Neuronal stem cell (in vitro differentiated cells): ENCODE data around the gene PPP1R13L.

Source experiments
- DNase-seq: peaks from one replicate; pipeline ENCODE4 v3.0.0-alpha.2; 2013; ENCODE audit warnings: low spot score
- H2AFZ ChIP-seq: one replicate; pipeline ENCODE4 v1.6.1; 2013; ENCODE audit warnings: mild to moderate bottlenecking, low read length, inconsistent platforms
- H2AK5ac ChIP-seq: 2 replicates; pipeline ENCODE4 v1.6.1; 2013; ENCODE audit warnings: low read depth, mild to moderate bottlenecking, inconsistent platforms, low read length, moderate library complexity, mixed read lengths
- H2BK120ac ChIP-seq: 2 replicates; pipeline ENCODE4 v1.6.1; 2013; ENCODE audit warnings: low read depth, mild to moderate bottlenecking, inconsistent platforms, low read length, moderate library complexity, mixed read lengths
- H2BK12ac ChIP-seq: one replicate; pipeline ENCODE4 v1.6.1; 2013; ENCODE audit warnings: low read length, inconsistent platforms
- H2BK15ac ChIP-seq: 2 replicates; pipeline ENCODE4 v1.6.1; 2013; ENCODE audit warnings: mild to moderate bottlenecking, low read length, inconsistent platforms, mixed read lengths
- H2BK5ac ChIP-seq: one replicate; pipeline ENCODE4 v1.6.1; 2013; ENCODE audit warnings: inconsistent platforms, mild to moderate bottlenecking, low read length, moderate library complexity
- H3K14ac ChIP-seq: one replicate; pipeline ENCODE4 v1.6.1; 2013; ENCODE audit warnings: low read length, inconsistent platforms
- H3K18ac ChIP-seq: 2 replicates; pipeline ENCODE4 v1.6.1; 2013; ENCODE audit warnings: low read length, inconsistent platforms
- H3K23ac ChIP-seq: 2 replicates; pipeline ENCODE4 v1.6.1; 2013; ENCODE audit warnings: low read depth, mild to moderate bottlenecking, mixed read lengths, low read length, inconsistent platforms; ENCODE audit not compliant: poor library complexity
- H3K27ac ChIP-seq: replicated peaks from 3 replicates; pipeline ENCODE4 v1.5.1; 2013; ENCODE audit warnings: low read length, inconsistent platforms
- H3K27me3 ChIP-seq, 3 experiments: 2 replicates each; pipeline ENCODE4 v1.6.1; 2013; ENCODE audit warnings: low read length in 3 of 3, mild to moderate bottlenecking in 2 of 3, inconsistent platforms in 1 of 3, low read depth in 1 of 3, mixed read lengths in 1 of 3, moderate library complexity in 1 of 3; ENCODE audit not compliant: control insufficient read depth in 3 of 3, insufficient read depth in 3 of 3
- H3K36me3 ChIP-seq, 2 donors: replicated peaks in 1 of 2; 2 replicates each; pipeline ENCODE4 v1.6.1; 2013; ENCODE audit warnings: low read length in 2 of 2; ENCODE audit not compliant: control insufficient read depth in 2 of 2, insufficient read depth in 2 of 2
- H3K4ac ChIP-seq: 2 replicates; pipeline ENCODE4 v1.6.1; 2013; ENCODE audit warnings: inconsistent platforms, mild to moderate bottlenecking, low read length, moderate library complexity
- H3K4me1 ChIP-seq, 2 donors: 1 replicate in 1 of 2; 2 replicates in 1 of 2; pipeline ENCODE4 v1.6.1; 2013; ENCODE audit warnings: low read length in 2 of 2, low read depth in 1 of 2; ENCODE audit not compliant: control insufficient read depth in 2 of 2, insufficient read depth in 1 of 2
- H3K4me2 ChIP-seq: one replicate; pipeline ENCODE4 v1.6.1; 2013; ENCODE audit warnings: mild to moderate bottlenecking, low read length, inconsistent platforms; ENCODE audit not compliant: insufficient read depth, poor library complexity, severe bottlenecking
- H3K4me3 ChIP-seq, 2 donors: 2 replicates each; pipeline ENCODE4 v1.5.1; 2013; ENCODE audit warnings: low read length in 2 of 2, mild to moderate bottlenecking in 2 of 2, inconsistent platforms in 1 of 2, moderate library complexity in 1 of 2
- H3K79me1 ChIP-seq: one replicate; pipeline ENCODE4 v1.6.1; 2013; ENCODE audit warnings: low read depth, mild to moderate bottlenecking, inconsistent platforms, low read length, moderate library complexity
- H3K9ac ChIP-seq: one replicate; pipeline ENCODE4 v1.6.1; 2013; ENCODE audit warnings: mild to moderate bottlenecking, low read depth, low read length, inconsistent platforms; ENCODE audit not compliant: poor library complexity
- H3K9me3 ChIP-seq, 2 donors: replicated peaks in 1 of 2; 2 replicates each; pipeline versions ENCODE3 to v1.6.1; 2013; ENCODE audit warnings: low read length in 2 of 2, mild to moderate bottlenecking in 2 of 2, inconsistent platforms in 1 of 2, low read depth in 1 of 2, mixed read lengths in 1 of 2, moderate library complexity in 1 of 2; ENCODE audit not compliant: control insufficient read depth in 2 of 2, insufficient read depth in 1 of 2
- H4K8ac ChIP-seq: one replicate; pipeline ENCODE4 v1.6.1; 2013; ENCODE audit warnings: low read depth, mild to moderate bottlenecking, inconsistent platforms, low read length, moderate library complexity
- H4K91ac ChIP-seq: one replicate; pipeline ENCODE4 v1.6.1; 2013; ENCODE audit warnings: low read length, low read depth, mild to moderate bottlenecking, inconsistent platforms; ENCODE audit not compliant: poor library complexity
- WGBS, 2 donors: extraction: QIAGEN DNeasy Blood & Tissue Kit; methylation state at CpG; one replicate each; pipeline ENCODE4 v1.1.7; 2013; ENCODE audit warnings: missing lambda C conversion rate in 2 of 2, mixed read lengths in 1 of 2; ENCODE audit not compliant: insufficient read length in 2 of 2, insufficient replicate concordance in 1 of 2; ENCODE audit errors: extremely low coverage in 2 of 2; 5-methylcytosine and 5-hydroxymethylcytosine counted together

The PPP1R13L gene

DNA sequence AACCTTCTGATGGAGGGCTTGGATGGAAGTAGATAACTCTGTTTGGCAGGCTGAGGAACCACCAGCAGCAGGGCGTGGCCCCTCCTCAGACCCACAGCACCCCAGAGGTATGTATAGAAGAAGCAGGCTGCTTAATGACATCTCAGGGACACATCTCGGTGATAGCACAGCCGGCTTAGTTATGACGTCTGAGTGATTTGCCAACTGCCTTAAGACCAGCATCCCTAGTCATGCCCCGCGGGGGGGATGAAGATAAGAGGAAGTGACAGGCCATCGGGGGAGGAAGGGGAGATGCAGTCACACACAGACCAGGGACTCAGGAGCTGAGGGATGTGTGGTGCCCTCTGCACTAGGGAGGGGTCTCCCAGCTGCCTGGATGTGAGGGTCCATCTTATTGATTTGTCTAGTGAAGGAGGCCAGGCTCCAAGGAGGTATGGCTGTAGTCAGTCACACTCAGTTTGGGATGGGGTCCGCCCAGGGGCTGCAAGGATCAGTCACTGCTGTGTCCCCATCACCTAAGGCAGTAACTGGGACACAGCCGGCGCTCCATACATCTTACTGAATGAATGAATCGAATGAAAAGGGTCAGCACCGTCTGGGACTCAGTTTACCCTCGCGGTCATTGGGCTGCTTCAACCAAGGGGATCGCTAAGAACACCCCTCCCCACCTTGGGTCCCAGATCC lies 38.1 kb upstream of the PPP1R13L start:
- no peak for DNase-seq
- H3K4ac ChIP-seq: no peak overlapping the region
- H3K36me3 ChIP-seq: no peaks in the 10 kb centered on the region
- H3K27ac ChIP-seq: peak overlapping the region; percentile 11
- H2AFZ ChIP-seq: peak overlapping the region; percentile 84
- no peak overlapping the region for H2BK15ac ChIP-seq
- H2AK5ac ChIP-seq: peak overlapping the region; percentile 4
- peak overlapping the region; percentile 92 for H3K4me2 ChIP-seq
- peak overlapping the region; percentile 71 for H3K9ac ChIP-seq
- no peak overlapping the region for H3K23ac ChIP-seq
- peak overlapping the region; percentile 79 for H2BK5ac ChIP-seq
- peaks cover 14 to 24% of the 10 kb centered on the region in 2 donors for H3K4me1 ChIP-seq
- no peaks in the 10 kb centered on the region for H3K27me3 ChIP-seq
- peak overlapping the region; percentile 27 for H3K18ac ChIP-seq
- no peak overlapping the region for H2BK12ac ChIP-seq
- H3K79me1 ChIP-seq: no peaks in the 10 kb centered on the region
- H2BK120ac ChIP-seq: no peak overlapping the region
- no peaks in the 10 kb centered on the region for H3K9me3 ChIP-seq
- H4K8ac ChIP-seq: no peak overlapping the region
- H3K4me3 ChIP-seq: peak overlapping the region; percentile 65 to 72
- no peak overlapping the region for H4K91ac ChIP-seq
- no peak overlapping the region for H3K14ac ChIP-seq
- WGBS, 2 donors: no CpG with 5 or more reads among the region's 15 CpGs

- no CpG with 5 or more reads among the region's 2 CpGs for WGBS, 2 donors
- Histone ChIP-seq H3K27ac (no peak overlapping the region), H3K36me3 (no peaks in the 10 kb centered on the region), H3K18ac (no peak overlapping the region), H2BK5ac (no peak overlapping the region), H3K4me1 (peaks cover 14 to 24% of the 10 kb centered on the region in 2 donors), H3K14ac (no peak overlapping the region), H4K8ac (no peak overlapping the region), H3K9ac (no peak overlapping the region), H3K4me2 (no peak overlapping the region), H3K79me1 (no peaks in the 10 kb centered on the region), H3K4me3 (no peak overlapping the region), H3K9me3 (no peaks in the 10 kb centered on the region), H2BK120ac (no peak overlapping the region), H3K4ac (no peak overlapping the region), H4K91ac (no peak overlapping the region), H3K23ac (no peak overlapping the region), H3K27me3 (no peaks in the 10 kb centered on the region), H2BK15ac (no peak overlapping the region), H2AK5ac (no peak overlapping the region), H2AFZ (no peak overlapping the region), H2BK12ac (no peak overlapping the region)
- DNase-seq: no peak
These were observed 37.5 kb upstream of the PPP1R13L start for GRCh38 chr19:45442408-45442777.

- Histone ChIP-seq H4K8ac (no peak overlapping the region), H4K91ac (no peak overlapping the region), H3K14ac (no peak overlapping the region), H2AK5ac (no peak overlapping the region), H3K79me1 (no peaks in the 10 kb centered on the region), H3K23ac (no peak overlapping the region), H3K4me3 (no peak overlapping the region), H2BK12ac (peak overlapping the region; percentile 11), H3K18ac (peak overlapping the region; percentile 78), H2BK5ac (no peak overlapping the region), H2AFZ (peak overlapping the region; percentile 18), H3K9ac (no peak overlapping the region), H3K4me2 (no peak overlapping the region), H2BK120ac (no peak overlapping the region), H2BK15ac (no peak overlapping the region), H3K4me1 (peaks cover 14 to 24% of the 10 kb centered on the region in 2 donors), H3K9me3 (no peaks in the 10 kb centered on the region), H3K27me3 (no peaks in the 10 kb centered on the region), H3K4ac (no peak overlapping the region), H3K36me3 (no peaks in the 10 kb centered on the region), H3K27ac (no peak overlapping the region)
- WGBS, 2 donors: no CpG with 5 or more reads among the region's 9 CpGs
- no peak for DNase-seq
These were observed 36.2 kb upstream of the PPP1R13L start for GRCh38 chr19:45440873-45441654.

- H2BK5ac ChIP-seq: peak overlapping the region; percentile 59
- H3K4me2 ChIP-seq: peak overlapping the region; percentile 60
- no peaks in the 10 kb centered on the region for H3K79me1 ChIP-seq
- no peak for DNase-seq
- peak overlapping the region; percentile 96 for H2AFZ ChIP-seq
- H2BK15ac ChIP-seq: peak overlapping the region; percentile 35
- no peak overlapping the region for H2BK12ac ChIP-seq
- H3K9ac ChIP-seq: peak overlapping the region; percentile 79
- H3K4me3 ChIP-seq: peak overlapping the region; percentile 55 to 89
- WGBS, 2 donors: no CpG with 5 or more reads among the region's 9 CpGs
- H3K18ac ChIP-seq: peak overlapping the region; percentile 98
- no peak overlapping the region for H2AK5ac ChIP-seq
- no peak overlapping the region for H3K27ac ChIP-seq
- no peaks in the 10 kb centered on the region for H3K36me3 ChIP-seq
- H3K4me1 ChIP-seq: peaks cover 14 to 24% of the 10 kb centered on the region in 2 donors
- H4K91ac ChIP-seq: no peak overlapping the region
- H3K27me3 ChIP-seq: no peaks in the 10 kb centered on the region
- peak overlapping the region; percentile 98 for H4K8ac ChIP-seq
- H3K4ac ChIP-seq: no peak overlapping the region
- no peaks in the 10 kb centered on the region for H3K9me3 ChIP-seq
- H3K23ac ChIP-seq: peak overlapping the region; percentile 61
- H3K14ac ChIP-seq: peak overlapping the region; percentile 92
- H2BK120ac ChIP-seq: no peak overlapping the region
These were observed 35.4 kb upstream of the PPP1R13L start for GRCh38 chr19:45440259-45440638.
